SU-DHL-6 (cell line): ENCODE results near the gene GREB1L.

Experiments
- CTCF ChIP-seq: fragments of 200-600 bp; sonication (generic); IDR thresholded peaks from one replicate; pipeline ENCODE4 v1.5.1; 2017; ENCODE audit warnings: antibody characterized with exemption, mild to moderate bottlenecking, low read length, moderate library complexity; ENCODE audit not compliant: insufficient read depth, poor library complexity, severe bottlenecking
- EZH2phosphoT487 ChIP-seq: fragments of 200-600 bp; sonication (generic), shearing (Covaris generic); conservative IDR thresholded peaks from 2 replicates; pipeline ENCODE4 v1.6.1; 2018; ENCODE audit warnings: mild to moderate bottlenecking, antibody characterized with exemption, low read length, moderate library complexity, mixed read lengths

GRCh38 chr18:21289827-21290226, 47.8 kb downstream of the GREB1L start:
- TF ChIP-seq CTCF (no peak), EZH2phosphoT487 (no peak)
